Uterus (tissue), 2 donors: ENCODE data around the gene CHD3.

ENCODE experiments used
- POLR2A ChIP-seq, 2 donors: fragments of 450-650 bp; IDR thresholded peaks; one replicate each; pipeline ENCODE4 v1.6.1; 2016; ENCODE audit warnings: antibody characterized with exemption in 2 of 2, mild to moderate bottlenecking in 1 of 2, moderate library complexity in 1 of 2
- TF ChIP-seq, protein P1 (sequence below), 4 experiments: fragments of 200-600 bp in 2 of 4; fragments of 450-650 bp in 2 of 4; sonication (generic) in 2 of 4; IDR thresholded peaks; one replicate each; pipeline ENCODE4 v1.5.1; 2016 to 2019; ENCODE audit warnings: antibody characterized with exemption in 4 of 4, mild to moderate bottlenecking in 2 of 4, moderate library complexity in 1 of 4

DNA sequence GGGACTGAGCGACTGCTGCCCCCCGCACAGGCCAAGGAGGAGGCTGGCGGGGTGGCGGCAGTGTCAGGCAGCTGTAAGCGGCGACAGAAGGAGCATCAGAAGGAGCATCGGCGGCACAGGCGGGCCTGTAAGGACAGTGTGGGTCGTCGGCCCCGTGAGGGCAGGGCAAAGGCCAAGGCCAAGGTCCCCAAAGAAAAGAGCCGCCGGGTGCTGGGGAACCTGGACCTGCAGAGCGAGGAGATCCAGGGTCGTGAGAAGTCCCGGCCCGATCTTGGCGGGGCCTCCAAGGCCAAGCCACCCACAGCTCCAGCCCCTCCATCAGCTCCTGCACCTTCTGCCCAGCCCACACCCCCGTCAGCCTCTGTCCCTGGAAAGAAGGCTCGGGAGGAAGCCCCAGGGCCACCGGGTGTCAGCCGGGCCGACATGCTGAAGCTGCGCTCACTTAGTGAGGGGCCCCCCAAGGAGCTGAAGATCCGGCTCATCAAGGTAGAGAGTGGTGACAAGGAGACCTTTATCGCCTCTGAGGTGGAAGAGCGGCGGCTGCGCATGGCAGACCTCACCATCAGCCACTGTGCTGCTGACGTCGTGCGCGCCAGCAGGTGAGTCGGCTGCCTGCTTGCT is 39.3 kb upstream of the CHD3 start:
- TF ChIP-seq, protein P1, sequence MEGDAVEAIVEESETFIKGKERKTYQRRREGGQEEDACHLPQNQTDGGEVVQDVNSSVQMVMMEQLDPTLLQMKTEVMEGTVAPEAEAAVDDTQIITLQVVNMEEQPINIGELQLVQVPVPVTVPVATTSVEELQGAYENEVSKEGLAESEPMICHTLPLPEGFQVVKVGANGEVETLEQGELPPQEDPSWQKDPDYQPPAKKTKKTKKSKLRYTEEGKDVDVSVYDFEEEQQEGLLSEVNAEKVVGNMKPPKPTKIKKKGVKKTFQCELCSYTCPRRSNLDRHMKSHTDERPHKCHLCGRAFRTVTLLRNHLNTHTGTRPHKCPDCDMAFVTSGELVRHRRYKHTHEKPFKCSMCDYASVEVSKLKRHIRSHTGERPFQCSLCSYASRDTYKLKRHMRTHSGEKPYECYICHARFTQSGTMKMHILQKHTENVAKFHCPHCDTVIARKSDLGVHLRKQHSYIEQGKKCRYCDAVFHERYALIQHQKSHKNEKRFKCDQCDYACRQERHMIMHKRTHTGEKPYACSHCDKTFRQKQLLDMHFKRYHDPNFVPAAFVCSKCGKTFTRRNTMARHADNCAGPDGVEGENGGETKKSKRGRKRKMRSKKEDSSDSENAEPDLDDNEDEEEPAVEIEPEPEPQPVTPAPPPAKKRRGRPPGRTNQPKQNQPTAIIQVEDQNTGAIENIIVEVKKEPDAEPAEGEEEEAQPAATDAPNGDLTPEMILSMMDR (IDR thresholded peaks at IDR 0.05): no peak
- no peak for TF ChIP-seq POLR2A (IDR thresholded peaks at IDR 0.05)
